ENCODE results near the gene ARHGEF17. TPM values are rescaled to one million over a fixed set of nuclear protein-coding genes. Genes with fewer than 3 reads are reported as not detected.

Gene ARHGEF17
- total and polyA plus RNA-seq, 2 of the 13 experiments (the other 11 are each of a cell fraction or from before 2014, with no cell fraction given), result 10.7 to 28.8 TPM

- TF ChIP-seq, protein P1, sequence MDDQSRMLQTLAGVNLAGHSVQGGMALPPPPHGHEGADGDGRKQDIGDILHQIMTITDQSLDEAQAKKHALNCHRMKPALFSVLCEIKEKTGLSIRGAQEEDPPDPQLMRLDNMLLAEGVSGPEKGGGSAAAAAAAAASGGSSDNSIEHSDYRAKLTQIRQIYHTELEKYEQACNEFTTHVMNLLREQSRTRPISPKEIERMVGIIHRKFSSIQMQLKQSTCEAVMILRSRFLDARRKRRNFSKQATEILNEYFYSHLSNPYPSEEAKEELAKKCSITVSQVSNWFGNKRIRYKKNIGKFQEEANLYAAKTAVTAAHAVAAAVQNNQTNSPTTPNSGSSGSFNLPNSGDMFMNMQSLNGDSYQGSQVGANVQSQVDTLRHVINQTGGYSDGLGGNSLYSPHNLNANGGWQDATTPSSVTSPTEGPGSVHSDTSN (CRISPR knock-in tag; IDR thresholded peaks at IDR 0.05; ENCODE audit: borderline replicate concordance), result no peak
- TF ChIP-seq ZFYVE20 (CRISPR knock-in tag; IDR thresholded peaks at IDR 0.05; ENCODE audit: borderline replicate concordance, low read depth) (no peak), SAFB2 (CRISPR knock-in tag; IDR thresholded peaks at IDR 0.05; ENCODE audit: borderline replicate concordance, low read depth) (no peak), ZNF709 (CRISPR knock-in tag; IDR thresholded peaks at IDR 0.05) (no peak), MEIS2 (CRISPR knock-in tag; IDR thresholded peaks at IDR 0.05) (peak; percentile 87), KMT2B (CRISPR knock-in tag; IDR thresholded peaks at IDR 0.05) (0 out of 2 replicates have a peak, but pooled peaks have one; percentile 60), HOXA7 (CRISPR knock-in tag; IDR thresholded peaks at IDR 0.05) (no peak), ARID3A (IDR thresholded peaks at IDR 0.05; ENCODE audit: low read depth, low read length) (no peak), POGK (CRISPR knock-in tag; conservative IDR thresholded peaks at IDR 0.05) (no peak), ARNTL (CRISPR knock-in tag; IDR thresholded peaks at IDR 0.05) (no peak), FOXP4 (CRISPR knock-in tag; IDR thresholded peaks at IDR 0.05) (peak; percentile 83), PBX2 (CRISPR knock-in tag; IDR thresholded peaks at IDR 0.05) (peak; percentile 57; the same call in 1 of the 2 replicates), ZNF724P (CRISPR knock-in tag; IDR thresholded peaks at IDR 0.05; ENCODE audit: borderline replicate concordance) (no peak), IRX3 (CRISPR knock-in tag; IDR thresholded peaks at IDR 0.05; ENCODE audit: borderline replicate concordance, low read depth) (no peak)
- TF ChIP-seq, protein P2, sequence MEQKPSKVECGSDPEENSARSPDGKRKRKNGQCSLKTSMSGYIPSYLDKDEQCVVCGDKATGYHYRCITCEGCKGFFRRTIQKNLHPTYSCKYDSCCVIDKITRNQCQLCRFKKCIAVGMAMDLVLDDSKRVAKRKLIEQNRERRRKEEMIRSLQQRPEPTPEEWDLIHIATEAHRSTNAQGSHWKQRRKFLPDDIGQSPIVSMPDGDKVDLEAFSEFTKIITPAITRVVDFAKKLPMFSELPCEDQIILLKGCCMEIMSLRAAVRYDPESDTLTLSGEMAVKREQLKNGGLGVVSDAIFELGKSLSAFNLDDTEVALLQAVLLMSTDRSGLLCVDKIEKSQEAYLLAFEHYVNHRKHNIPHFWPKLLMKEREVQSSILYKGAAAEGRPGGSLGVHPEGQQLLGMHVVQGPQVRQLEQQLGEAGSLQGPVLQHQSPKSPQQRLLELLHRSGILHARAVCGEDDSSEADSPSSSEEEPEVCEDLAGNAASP (CRISPR knock-in tag; IDR thresholded peaks at IDR 0.05; ENCODE audit: borderline replicate concordance), result peak; percentile 54; the same call in 1 of the 2 replicates
- TF ChIP-seq, protein P3, sequence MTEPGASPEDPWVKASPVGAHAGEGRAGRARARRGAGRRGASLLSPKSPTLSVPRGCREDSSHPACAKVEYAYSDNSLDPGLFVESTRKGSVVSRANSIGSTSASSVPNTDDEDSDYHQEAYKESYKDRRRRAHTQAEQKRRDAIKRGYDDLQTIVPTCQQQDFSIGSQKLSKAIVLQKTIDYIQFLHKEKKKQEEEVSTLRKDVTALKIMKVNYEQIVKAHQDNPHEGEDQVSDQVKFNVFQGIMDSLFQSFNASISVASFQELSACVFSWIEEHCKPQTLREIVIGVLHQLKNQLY (CRISPR knock-in tag; IDR thresholded peaks at IDR 0.05), result peak; percentile 62; the same call in 1 of the 2 replicates
Measured at GRCh38 chr11:73314117-73314961, 6.3 kb downstream of the ARHGEF17 start (continued).

Measured in HepG2 (cell line).